HepG2 (cell line): ENCODE measurements around the gene SYNGR1. TPM values are rescaled to one million over a fixed set of nuclear protein-coding genes. Genes with fewer than 3 reads are reported as not detected.
A peak's percentile ranks its signal among the peaks of the same experiment; 100 is the strongest.

ENCODE experiments used
- ATAD3A ChIP-seq: sonication (generic); formaldehyde crosslinking; IDR thresholded peaks from 2 replicates; pipeline ENCODE4 v1.4.0; 2020; ENCODE audit warnings: missing genetic modification reagents
- HCFC1 ChIP-seq: fragments of 150-350 bp; IDR thresholded peaks from 2 replicates; pipeline ENCODE4 v1.6.1; 2014; ENCODE audit warnings: low read depth, low read length
- MLLT10 ChIP-seq: sonication (generic); formaldehyde crosslinking; IDR thresholded peaks from 2 replicates; pipeline ENCODE4 v1.4.0; 2020; ENCODE audit warnings: missing genetic modification reagents
- MTA1 ChIP-seq: sonication (generic); formaldehyde crosslinking; IDR thresholded peaks from 2 replicates; pipeline ENCODE4 v1.4.0; 2020; ENCODE audit warnings: missing genetic modification reagents, mild to moderate bottlenecking, borderline replicate concordance
- U2AF1 ChIP-seq: fragments of 200-400 bp; formaldehyde crosslinking; optimal IDR thresholded peaks from 2 replicates; pipeline ENCODE3; 2017; ENCODE audit warnings: mild to moderate bottlenecking, low read depth, low read length
- ZIK1 ChIP-seq: sonication (generic); formaldehyde crosslinking; IDR thresholded peaks from 2 replicates; pipeline ENCODE4 v1.5.0; 2020; ENCODE audit warnings: mild to moderate bottlenecking, low read depth, missing genetic modification reagents, borderline replicate concordance
- polyA plus RNA-seq, 8 experiments: library from polyadenylated mRNA; depleted of rRNA in 3 of 8; stranded (reverse) in 7 of 8; unstranded in 1 of 8; fragments of >200 nt; fragmentation: Illumina TruSeq in 4 of 8; extraction: Trizol in 4 of 8; gene quantifications; 2 replicates each; pipeline versions ENCODE4 v1.2.1 to v1.2.3, GENCODE V29; 2011 to 2016; ENCODE audit warnings: low read depth in 4 of 8, missing spikeins in 1 of 8, mixed read lengths in 1 of 8; ENCODE audit not compliant: insufficient read depth in 1 of 8
- total RNA-seq, 5 experiments: library from RNA; depleted of rRNA; stranded (reverse); fragments of >200 nt; fragmentation: Illumina TruSeq; extraction: Trizol; gene quantifications; 2 replicates each; pipeline ENCODE4 v1.2.3, GENCODE V29; 2016; ENCODE audit warnings: low read depth in 1 of 5
- TF ChIP-seq, protein P1 (sequence below): sonication (generic); formaldehyde crosslinking; IDR thresholded peaks from 2 replicates; pipeline ENCODE4 v1.4.0; 2020; ENCODE audit warnings: missing genetic modification reagents
- TF ChIP-seq, protein P2 (sequence below): IDR thresholded peaks from 2 replicates; pipeline ENCODE4 v1.6.1; 2016; ENCODE audit warnings: mild to moderate bottlenecking
- TF ChIP-seq, protein P3 (sequence below): sonication (generic); formaldehyde crosslinking; IDR thresholded peaks from 2 replicates; pipeline ENCODE4 v1.8.1; 2023; ENCODE audit warnings: missing genetic modification reagents, inconsistent platforms, borderline replicate concordance
- TF ChIP-seq, protein P4 (sequence below): sonication (generic); formaldehyde crosslinking; IDR thresholded peaks from 2 replicates; pipeline ENCODE4 v1.4.0; 2020; ENCODE audit warnings: missing genetic modification reagents; ENCODE audit errors: not compliant biosample characterization
- TF ChIP-seq, protein P5 (sequence below): IDR thresholded peaks from 2 replicates; pipeline ENCODE4 v1.6.1; 2016; ENCODE audit warnings: missing compliant biosample characterization, missing genetic modification reagents, borderline replicate concordance
- TF ChIP-seq, protein P6 (sequence below): sonication (generic); formaldehyde crosslinking; IDR thresholded peaks from 2 replicates; pipeline ENCODE4 v1.5.0; 2020; ENCODE audit warnings: missing genetic modification reagents
- TF ChIP-seq, protein P7 (sequence below): IDR thresholded peaks from 2 replicates; pipeline ENCODE4 v1.6.1; 2018; ENCODE audit warnings: missing genetic modification reagents, mild to moderate bottlenecking, missing compliant biosample characterization

The SYNGR1 gene
- total and polyA plus RNA-seq, 2 of the 13 experiments (the other 11 are each of a cell fraction or from before 2014, with no cell fraction given) = 0.27 to 2.7 TPM

DNA sequence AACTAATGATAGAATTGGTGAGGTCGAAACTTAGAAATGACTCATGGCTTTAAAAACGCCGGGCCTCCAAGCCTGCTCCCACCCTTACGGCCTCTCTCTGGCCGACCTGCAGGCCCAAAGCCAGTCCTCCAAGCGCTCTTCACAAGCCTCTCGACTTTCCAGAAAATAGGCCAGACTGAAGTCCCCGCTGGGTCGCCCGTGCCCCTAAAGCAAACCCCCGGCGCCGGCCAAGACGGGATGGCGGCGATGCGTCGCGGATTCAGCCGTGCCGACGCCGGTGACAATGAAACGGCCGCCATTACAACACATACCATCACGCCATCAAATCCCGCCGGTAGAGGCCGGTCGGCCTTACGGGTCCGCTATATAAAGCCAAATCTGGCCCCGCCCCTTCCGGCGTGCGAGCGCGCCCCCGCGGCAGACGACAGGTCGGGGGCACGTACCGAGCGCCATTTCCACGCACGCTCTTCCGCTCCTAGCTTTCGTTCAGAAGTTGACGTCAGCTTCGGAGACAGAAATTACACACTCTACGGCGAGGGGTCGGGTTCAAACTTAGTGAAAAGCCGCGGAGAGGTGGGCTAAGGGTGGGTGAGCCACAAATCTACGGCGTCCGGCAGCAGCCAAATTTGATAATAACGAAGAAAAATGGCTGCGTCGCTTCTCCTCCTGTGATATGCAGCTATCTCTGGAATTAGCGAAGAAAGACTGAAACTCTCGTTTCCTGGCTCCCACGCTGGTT is 30.3 kb upstream of the SYNGR1 start, which contains the start of gene RPL3 (continued):
- TF ChIP-seq, protein P1, sequence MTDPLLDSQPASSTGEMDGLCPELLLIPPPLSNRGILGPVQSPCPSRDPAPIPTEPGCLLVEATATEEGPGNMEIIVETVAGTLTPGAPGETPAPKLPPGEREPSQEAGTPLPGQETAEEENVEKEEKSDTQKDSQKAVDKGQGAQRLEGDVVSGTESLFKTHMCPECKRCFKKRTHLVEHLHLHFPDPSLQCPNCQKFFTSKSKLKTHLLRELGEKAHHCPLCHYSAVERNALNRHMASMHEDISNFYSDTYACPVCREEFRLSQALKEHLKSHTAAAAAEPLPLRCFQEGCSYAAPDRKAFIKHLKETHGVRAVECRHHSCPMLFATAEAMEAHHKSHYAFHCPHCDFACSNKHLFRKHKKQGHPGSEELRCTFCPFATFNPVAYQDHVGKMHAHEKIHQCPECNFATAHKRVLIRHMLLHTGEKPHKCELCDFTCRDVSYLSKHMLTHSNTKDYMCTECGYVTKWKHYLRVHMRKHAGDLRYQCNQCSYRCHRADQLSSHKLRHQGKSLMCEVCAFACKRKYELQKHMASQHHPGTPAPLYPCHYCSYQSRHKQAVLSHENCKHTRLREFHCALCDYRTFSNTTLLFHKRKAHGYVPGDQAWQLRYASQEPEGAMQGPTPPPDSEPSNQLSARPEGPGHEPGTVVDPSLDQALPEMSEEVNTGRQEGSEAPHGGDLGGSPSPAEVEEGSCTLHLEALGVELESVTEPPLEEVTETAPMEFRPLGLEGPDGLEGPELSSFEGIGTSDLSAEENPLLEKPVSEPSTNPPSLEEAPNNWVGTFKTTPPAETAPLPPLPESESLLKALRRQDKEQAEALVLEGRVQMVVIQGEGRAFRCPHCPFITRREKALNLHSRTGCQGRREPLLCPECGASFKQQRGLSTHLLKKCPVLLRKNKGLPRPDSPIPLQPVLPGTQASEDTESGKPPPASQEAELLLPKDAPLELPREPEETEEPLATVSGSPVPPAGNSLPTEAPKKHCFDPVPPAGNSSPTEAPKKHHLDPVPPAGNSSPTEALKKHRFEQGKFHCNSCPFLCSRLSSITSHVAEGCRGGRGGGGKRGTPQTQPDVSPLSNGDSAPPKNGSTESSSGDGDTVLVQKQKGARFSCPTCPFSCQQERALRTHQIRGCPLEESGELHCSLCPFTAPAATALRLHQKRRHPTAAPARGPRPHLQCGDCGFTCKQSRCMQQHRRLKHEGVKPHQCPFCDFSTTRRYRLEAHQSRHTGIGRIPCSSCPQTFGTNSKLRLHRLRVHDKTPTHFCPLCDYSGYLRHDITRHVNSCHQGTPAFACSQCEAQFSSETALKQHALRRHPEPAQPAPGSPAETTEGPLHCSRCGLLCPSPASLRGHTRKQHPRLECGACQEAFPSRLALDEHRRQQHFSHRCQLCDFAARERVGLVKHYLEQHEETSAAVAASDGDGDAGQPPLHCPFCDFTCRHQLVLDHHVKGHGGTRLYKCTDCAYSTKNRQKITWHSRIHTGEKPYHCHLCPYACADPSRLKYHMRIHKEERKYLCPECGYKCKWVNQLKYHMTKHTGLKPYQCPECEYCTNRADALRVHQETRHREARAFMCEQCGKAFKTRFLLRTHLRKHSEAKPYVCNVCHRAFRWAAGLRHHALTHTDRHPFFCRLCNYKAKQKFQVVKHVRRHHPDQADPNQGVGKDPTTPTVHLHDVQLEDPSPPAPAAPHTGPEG = peak; percentile 75
- TF ChIP-seq, protein P2, sequence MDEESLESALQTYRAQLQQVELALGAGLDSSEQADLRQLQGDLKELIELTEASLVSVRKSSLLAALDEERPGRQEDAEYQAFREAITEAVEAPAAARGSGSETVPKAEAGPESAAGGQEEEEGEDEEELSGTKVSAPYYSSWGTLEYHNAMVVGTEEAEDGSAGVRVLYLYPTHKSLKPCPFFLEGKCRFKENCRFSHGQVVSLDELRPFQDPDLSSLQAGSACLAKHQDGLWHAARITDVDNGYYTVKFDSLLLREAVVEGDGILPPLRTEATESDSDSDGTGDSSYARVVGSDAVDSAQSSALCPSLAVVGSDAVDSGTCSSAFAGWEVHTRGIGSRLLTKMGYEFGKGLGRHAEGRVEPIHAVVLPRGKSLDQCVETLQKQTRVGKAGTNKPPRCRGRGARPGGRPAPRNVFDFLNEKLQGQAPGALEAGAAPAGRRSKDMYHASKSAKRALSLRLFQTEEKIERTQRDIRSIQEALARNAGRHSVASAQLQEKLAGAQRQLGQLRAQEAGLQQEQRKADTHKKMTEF = peak; percentile 94
- TF ChIP-seq, protein P3, sequence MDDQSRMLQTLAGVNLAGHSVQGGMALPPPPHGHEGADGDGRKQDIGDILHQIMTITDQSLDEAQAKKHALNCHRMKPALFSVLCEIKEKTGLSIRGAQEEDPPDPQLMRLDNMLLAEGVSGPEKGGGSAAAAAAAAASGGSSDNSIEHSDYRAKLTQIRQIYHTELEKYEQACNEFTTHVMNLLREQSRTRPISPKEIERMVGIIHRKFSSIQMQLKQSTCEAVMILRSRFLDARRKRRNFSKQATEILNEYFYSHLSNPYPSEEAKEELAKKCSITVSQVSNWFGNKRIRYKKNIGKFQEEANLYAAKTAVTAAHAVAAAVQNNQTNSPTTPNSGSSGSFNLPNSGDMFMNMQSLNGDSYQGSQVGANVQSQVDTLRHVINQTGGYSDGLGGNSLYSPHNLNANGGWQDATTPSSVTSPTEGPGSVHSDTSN (CRISPR knock-in tag) = peak; percentile 18; the same call in 1 of the 2 replicates
- TF ChIP-seq, protein P4, sequence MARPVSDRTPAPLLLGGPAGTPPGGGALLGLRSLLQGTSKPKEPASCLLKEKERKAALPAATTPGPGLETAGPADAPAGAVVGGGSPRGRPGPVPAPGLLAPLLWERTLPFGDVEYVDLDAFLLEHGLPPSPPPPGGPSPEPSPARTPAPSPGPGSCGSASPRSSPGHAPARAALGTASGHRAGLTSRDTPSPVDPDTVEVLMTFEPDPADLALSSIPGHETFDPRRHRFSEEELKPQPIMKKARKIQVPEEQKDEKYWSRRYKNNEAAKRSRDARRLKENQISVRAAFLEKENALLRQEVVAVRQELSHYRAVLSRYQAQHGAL (CRISPR knock-in tag) = peak; percentile 65
- no peak for TF ChIP-seq ATAD3A (CRISPR knock-in tag)
- TF ChIP-seq, protein P5, sequence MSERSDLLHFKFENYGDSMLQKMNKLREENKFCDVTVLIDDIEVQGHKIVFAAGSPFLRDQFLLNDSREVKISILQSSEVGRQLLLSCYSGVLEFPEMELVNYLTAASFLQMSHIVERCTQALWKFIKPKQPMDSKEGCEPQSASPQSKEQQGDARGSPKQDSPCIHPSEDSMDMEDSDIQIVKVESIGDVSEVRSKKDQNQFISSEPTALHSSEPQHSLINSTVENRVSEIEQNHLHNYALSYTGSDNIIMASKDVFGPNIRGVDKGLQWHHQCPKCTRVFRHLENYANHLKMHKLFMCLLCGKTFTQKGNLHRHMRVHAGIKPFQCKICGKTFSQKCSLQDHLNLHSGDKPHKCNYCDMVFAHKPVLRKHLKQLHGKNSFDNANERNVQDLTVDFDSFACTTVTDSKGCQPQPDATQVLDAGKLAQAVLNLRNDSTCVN (CRISPR knock-in tag) = peak; percentile 72
- TF ChIP-seq HCFC1 = peak; percentile 48; the same call in 1 of the 2 replicates
- TF ChIP-seq ZIK1 (CRISPR knock-in tag) = peak; percentile 58; the same call in 1 of the 2 replicates
- TF ChIP-seq MTA1 (CRISPR knock-in tag) = no peak; the same call in 1 of the 2 replicates
- TF ChIP-seq U2AF1 = peak; percentile 98
- TF ChIP-seq, protein P6, sequence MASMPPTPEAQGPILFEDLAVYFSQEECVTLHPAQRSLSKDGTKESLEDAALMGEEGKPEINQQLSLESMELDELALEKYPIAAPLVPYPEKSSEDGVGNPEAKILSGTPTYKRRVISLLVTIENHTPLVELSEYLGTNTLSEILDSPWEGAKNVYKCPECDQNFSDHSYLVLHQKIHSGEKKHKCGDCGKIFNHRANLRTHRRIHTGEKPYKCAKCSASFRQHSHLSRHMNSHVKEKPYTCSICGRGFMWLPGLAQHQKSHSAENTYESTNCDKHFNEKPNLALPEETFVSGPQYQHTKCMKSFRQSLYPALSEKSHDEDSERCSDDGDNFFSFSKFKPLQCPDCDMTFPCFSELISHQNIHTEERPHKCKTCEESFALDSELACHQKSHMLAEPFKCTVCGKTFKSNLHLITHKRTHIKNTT (CRISPR knock-in tag) = 0 out of 2 replicates have a peak, but pooled peaks have one; percentile 15
- TF ChIP-seq MLLT10 (CRISPR knock-in tag) = no peak
- TF ChIP-seq, protein P7, sequence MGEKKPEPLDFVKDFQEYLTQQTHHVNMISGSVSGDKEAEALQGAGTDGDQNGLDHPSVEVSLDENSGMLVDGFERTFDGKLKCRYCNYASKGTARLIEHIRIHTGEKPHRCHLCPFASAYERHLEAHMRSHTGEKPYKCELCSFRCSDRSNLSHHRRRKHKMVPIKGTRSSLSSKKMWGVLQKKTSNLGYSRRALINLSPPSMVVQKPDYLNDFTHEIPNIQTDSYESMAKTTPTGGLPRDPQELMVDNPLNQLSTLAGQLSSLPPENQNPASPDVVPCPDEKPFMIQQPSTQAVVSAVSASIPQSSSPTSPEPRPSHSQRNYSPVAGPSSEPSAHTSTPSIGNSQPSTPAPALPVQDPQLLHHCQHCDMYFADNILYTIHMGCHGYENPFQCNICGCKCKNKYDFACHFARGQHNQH = peak; percentile 96
